Measurements from ENCODE around the gene KRTAP26-1. TPM values are rescaled to one million over a fixed set of nuclear protein-coding genes. Genes with fewer than 3 reads are reported as not detected.

KRTAP26-1 gene, protein sequence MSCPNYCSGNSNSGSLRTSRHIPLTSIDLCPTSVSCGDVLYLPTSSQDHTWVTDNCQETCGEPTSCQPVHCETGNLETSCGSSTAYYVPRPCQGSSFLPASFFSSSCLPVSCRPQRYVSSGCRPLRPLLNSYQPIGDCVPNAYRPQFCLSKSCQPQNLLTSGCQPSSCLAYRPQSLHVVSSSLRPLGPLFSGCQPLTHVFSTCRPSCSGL
- total RNA-seq, result not detected

DNA sequence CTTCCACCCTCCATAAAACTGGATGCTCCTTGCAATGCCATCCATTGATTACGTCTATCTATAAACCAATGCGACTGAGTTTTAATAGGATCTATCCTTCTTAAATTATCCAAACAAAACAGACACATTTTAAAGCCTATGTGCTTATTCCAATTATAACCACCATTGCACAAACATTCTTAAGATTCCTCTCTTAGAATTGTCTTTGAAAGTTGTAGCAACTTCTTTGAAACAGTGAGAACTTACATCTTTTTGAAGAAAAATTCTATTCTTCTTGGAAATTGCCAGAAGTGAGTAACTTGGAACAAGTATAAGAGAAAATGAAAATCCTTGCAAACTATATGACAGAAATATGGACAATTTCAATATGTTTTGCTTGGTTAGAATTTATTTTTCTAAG, at the start of gene KRTAP26-1:
Gene KRTAP26-1, minus strand, starts transcription at position 101 of the 400 bp plus-strand sequence. CDS start 280 bp downstream, outside the sequence.
- H3K9me3 Mint-ChIP-seq, result no peaks in the 10 kb centered on the region

DNA sequence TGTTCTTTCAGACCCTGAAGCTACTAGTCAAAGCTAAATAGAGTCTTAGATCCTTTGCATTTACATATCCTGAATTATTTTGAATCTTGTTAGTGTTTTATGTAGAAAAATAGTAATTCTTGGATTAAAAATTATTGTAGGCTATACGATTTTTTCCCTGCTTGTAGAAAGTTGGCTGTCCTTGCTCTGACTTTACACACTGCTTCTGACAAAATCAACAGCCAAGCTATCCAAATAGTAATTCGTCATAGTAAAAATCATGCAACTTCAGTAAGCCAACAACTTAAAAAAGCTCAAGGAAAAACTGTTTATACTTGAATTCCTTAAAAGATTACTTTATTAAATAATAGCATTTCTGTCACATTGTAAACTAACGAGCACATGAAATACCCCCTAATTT, 35.8 kb upstream of the KRTAP26-1 start:
- Mint-ChIP-seq H3K36me3 (ENCODE audit: insufficient read depth) (no peaks in the 10 kb centered on the region), H3K9me3 (no peaks in the 10 kb centered on the region), H3K4me3 (no peak overlapping the region), H3K4me1 (ENCODE audit: low read depth) (no peaks in the 10 kb centered on the region), H3K27me3 (ENCODE audit: low read depth) (peaks cover 2% of the 10 kb centered on the region)
- ATAC-seq, result no peak
- no peak for DNase-seq

More for the DNA sequence above, at the start of gene KRTAP26-1:
- no peak for ATAC-seq
- Mint-ChIP-seq H3K36me3 (ENCODE audit: insufficient read depth) (no peaks in the 10 kb centered on the region), H3K4me1 (ENCODE audit: low read depth) (no peaks in the 10 kb centered on the region), H3K4me3 (no peak within 1 kb of the TSS), H3K27me3 (ENCODE audit: low read depth) (no peaks in the 10 kb centered on the region)
- DNase-seq, result no peak

DNA sequence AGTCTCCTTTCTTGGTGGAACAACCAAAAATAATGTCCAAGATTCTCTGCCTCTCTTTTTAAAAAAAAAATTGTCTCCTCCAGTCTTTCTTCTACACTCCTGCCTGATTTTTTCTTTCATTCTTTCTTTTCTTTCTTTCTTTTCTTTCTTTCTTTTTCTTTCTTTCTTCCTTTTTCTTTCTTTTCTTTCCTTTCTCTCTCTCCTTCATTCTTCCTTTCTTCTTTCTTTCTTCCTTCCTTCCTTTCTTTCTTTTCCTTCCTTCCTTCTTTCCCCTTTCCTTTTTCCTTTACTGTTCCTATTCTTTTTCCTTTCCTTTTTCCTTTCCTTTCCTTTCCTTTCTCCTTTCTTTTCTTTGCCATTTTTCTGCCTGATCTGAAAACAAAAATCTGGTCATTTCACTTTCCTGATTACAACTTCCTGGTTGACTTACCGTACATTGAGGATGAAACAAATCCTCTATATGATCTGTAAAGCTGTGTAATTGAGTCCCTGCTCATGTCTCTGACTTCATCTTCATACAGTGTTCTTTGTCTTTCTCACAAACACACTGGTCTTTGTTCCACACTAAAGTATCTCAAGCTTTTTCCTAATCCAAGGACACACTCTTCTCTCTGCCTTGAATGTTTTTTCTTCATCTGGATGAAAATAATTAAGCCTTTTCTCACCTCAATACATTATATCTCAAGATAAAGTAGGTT, 34.3 kb upstream of the KRTAP26-1 start:
- ATAC-seq, result no peak
- Mint-ChIP-seq H3K36me3 (ENCODE audit: insufficient read depth) (no peaks in the 10 kb centered on the region), H3K27me3 (ENCODE audit: low read depth) (peaks cover 2% of the 10 kb centered on the region), H3K4me3 (no peak overlapping the region), H3K4me1 (ENCODE audit: low read depth) (no peaks in the 10 kb centered on the region), H3K9me3 (no peaks in the 10 kb centered on the region)
- no peak for DNase-seq

DNA sequence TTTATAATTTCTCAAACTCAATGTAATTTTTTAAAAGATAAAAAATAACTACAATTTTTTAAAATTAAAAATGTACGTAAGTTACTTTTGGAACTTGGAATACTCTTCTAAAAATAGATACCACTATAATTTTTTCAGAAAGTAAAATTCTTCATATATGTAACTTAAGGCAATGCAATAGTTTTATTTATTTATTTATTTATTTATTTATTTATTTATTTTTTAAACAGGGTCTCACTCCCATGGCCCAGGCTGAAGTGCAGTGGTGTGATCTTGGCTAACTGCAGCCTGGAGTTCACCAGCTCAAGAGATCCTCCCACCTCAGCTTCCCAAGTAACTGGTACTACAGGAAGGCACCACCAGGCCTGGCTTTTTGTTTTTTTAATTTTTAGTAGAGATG, 31.4 kb upstream of the KRTAP26-1 start:
- no peak for ATAC-seq
- Mint-ChIP-seq H3K9me3 (no peaks in the 10 kb centered on the region), H3K27me3 (ENCODE audit: low read depth) (peaks cover 3% of the 10 kb centered on the region), H3K4me1 (ENCODE audit: low read depth) (no peaks in the 10 kb centered on the region), H3K36me3 (ENCODE audit: insufficient read depth) (no peaks in the 10 kb centered on the region), H3K4me3 (no peak overlapping the region)
- no peak for DNase-seq

DNA sequence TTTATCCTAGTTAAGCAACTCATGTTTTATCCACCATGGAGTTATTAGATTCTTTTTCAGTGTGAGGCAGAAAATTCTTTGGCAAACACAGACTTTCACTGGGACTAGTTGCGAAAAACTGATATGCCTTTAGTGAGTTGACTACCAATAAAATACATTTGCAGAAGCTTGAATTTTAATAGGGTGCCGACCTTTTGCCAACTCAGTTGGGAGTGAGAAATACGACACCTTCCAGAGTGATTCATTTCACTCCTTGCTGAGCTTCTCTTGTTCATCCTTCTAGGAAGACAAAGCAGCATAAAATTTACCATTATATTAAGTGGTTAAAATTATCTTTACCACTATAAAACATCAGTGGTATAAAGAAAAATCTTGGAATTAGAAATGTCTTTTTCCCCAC, 29.5 kb upstream of the KRTAP26-1 start:
- no peaks in the 10 kb centered on the region for H3K9me3 Mint-ChIP-seq
- H3K27me3 Mint-ChIP-seq (ENCODE audit: low read depth), result peaks cover 2% of the 10 kb centered on the region
- H3K4me3 Mint-ChIP-seq, result no peak overlapping the region
- H3K4me1 Mint-ChIP-seq (ENCODE audit: low read depth), result no peaks in the 10 kb centered on the region
- no peak for ATAC-seq
- no peak for DNase-seq
- H3K36me3 Mint-ChIP-seq (ENCODE audit: insufficient read depth), result no peaks in the 10 kb centered on the region

DNA sequence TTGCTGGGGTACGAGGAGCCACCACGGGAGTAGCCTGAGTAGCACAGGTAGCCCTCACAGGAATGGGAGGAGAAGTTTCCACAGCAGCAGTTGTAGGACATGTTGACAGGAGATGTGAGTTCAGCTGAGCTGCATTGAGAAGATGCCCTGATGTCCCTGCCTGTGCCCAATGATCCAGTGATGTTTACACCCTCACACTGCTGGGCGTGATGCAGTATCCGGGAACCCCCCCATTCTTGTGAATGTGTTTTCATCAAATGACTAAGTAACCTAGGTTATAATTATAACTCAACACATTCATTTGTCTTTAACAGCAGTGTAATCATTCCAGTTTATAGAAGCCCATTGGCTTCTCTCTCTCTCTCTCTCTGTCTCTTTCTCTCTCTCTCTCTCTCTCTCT, 28.4 kb upstream of the KRTAP26-1 start, which contains the start of gene KRTAP23-1:
Gene KRTAP23-1, minus strand, starts transcription at position 101 of the 400 bp plus-strand sequence. Its CDS starts 0 bp downstream, at position 101.
- H3K36me3 Mint-ChIP-seq (ENCODE audit: insufficient read depth), result no peaks in the 10 kb centered on the region
- ATAC-seq (peak in 1 of 2 donors; percentile 57), DNase-seq (no peak)
- peaks cover 2% of the 10 kb centered on the region for H3K27me3 Mint-ChIP-seq (ENCODE audit: low read depth)
- no peaks in the 10 kb centered on the region for H3K4me1 Mint-ChIP-seq (ENCODE audit: low read depth)
- H3K9me3 Mint-ChIP-seq, result no peaks in the 10 kb centered on the region
- H3K4me3 Mint-ChIP-seq, result no peak within 1 kb of the TSS

DNA sequence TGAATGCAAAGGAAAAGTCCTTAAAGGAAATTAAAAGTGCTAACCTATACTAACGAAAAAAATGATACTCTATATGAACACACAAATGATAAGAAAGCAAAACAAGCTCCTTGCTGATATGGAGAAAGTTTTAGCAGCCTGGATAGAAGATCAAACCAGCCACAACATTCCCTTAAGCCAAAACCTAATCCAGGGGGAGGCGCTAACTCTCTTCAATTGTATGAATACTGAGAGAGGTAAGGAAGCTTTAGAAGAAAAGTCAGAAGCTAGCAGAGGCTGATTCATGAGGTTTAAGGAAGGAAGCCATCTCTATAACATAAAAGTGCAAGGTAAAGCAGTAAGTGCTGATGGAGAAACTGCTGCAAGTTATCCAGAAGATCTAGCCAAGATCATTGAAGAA, 24.9 kb upstream of the KRTAP26-1 start:
- H3K36me3 Mint-ChIP-seq (ENCODE audit: insufficient read depth), result no peaks in the 10 kb centered on the region

DNA sequence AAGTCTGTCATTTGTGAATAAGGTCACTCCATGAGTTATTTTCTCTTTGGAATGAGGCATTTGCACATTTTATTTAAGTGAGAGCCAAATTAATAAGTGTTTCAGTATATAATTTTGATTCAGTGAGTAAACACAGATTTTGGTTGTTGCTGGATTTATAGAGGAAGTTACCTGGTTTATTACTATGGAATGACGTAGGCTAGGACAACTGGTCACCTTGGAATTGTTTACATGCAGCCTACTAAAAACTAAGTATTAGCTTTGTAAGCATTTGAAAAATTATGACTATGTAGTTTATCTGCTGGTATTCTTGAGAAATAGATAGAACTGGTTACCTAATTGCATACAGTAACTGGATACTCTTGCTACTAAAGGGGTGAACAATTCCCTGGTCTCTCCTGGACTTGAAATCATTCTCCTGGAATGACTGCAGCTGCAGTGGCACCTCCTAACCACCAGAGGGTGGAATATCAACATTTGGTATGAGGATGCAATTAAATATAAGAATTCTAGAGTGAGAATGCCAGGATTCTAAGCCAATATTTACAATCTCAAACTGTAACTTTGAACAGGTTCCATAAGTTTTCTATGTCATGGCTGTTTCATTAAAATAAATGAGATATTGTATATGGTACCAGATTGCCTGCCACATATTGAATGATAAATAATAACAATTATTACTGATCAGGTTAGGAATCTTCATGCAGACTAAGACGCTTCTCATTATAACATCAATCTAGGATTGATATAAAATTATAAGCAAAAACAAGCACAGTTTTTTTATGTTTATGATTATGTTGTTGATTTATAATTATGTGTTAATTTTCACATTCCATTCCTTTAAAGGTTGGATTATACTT, 20.8 kb upstream of the KRTAP26-1 start:
- Mint-ChIP-seq H3K4me1 (ENCODE audit: low read depth) (no peaks in the 10 kb centered on the region), H3K4me3 (no peak overlapping the region)

More for the DNA sequence above, 24.9 kb upstream of the KRTAP26-1 start:
- no peaks in the 10 kb centered on the region for H3K4me1 Mint-ChIP-seq (ENCODE audit: low read depth)
- no peaks in the 10 kb centered on the region for H3K9me3 Mint-ChIP-seq
- peaks cover 4% of the 10 kb centered on the region for H3K27me3 Mint-ChIP-seq (ENCODE audit: low read depth)
- no peak overlapping the region for H3K4me3 Mint-ChIP-seq
- DNase-seq (no peak), ATAC-seq (no peak)

DNA sequence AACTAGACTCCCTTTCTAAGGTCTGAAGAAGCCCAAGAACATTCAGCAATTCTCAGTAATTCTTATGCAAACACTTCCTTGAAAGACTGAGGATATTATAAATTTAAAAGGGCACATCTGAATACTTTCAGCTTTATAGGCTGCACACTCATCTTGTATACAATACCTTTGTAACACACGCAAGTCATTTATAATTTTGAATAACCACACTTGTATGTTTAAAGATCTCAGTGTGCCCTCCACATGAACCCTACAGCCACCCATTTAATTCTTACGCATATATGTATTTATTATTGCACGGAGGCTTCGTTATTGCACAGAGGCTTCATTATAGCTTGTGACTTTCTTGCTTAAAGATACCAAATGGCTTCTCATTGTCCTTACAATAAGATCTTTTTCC, 18.6 kb upstream of the KRTAP26-1 start:
- H3K36me3 Mint-ChIP-seq (ENCODE audit: insufficient read depth), result no peaks in the 10 kb centered on the region
- H3K9me3 Mint-ChIP-seq, result no peaks in the 10 kb centered on the region
- DNase-seq, result no peak
- H3K27me3 Mint-ChIP-seq (ENCODE audit: low read depth), result peaks cover 2% of the 10 kb centered on the region
- H3K4me3 Mint-ChIP-seq, result no peak overlapping the region
- no peaks in the 10 kb centered on the region for H3K4me1 Mint-ChIP-seq (ENCODE audit: low read depth)
- ATAC-seq, result no peak

More for the DNA sequence above, 20.8 kb upstream of the KRTAP26-1 start:
- peak; percentile 17 for DNase-seq
- Mint-ChIP-seq H3K9me3 (no peaks in the 10 kb centered on the region), H3K36me3 (ENCODE audit: insufficient read depth) (no peaks in the 10 kb centered on the region), H3K27me3 (ENCODE audit: low read depth) (peaks cover 2% of the 10 kb centered on the region)
- no peak for ATAC-seq

DNA sequence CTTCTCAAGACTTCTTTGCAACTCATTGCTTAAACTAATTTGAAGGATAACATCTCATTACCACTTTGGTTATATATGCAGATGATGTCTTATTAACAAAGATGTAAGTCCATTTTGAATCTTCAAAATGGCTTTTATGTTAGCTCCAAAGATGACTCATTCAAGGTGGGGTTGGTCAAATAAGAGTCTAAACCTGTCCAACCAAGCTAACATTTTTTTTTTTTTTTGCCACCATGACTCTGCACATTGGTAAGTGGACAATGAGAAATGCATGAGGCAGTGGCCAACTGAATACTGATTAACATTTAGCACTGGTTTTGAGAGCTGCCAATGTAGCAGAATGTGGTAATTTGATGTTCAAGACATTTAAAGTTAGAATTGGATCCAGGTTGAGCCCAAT, 17.7 kb upstream of the KRTAP26-1 start:
- no peak for DNase-seq
- Mint-ChIP-seq H3K9me3 (no peaks in the 10 kb centered on the region), H3K36me3 (ENCODE audit: insufficient read depth) (no peaks in the 10 kb centered on the region), H3K4me3 (no peak overlapping the region), H3K27me3 (ENCODE audit: low read depth) (no peaks in the 10 kb centered on the region), H3K4me1 (ENCODE audit: low read depth) (no peaks in the 10 kb centered on the region)
- ATAC-seq, result no peak

DNA sequence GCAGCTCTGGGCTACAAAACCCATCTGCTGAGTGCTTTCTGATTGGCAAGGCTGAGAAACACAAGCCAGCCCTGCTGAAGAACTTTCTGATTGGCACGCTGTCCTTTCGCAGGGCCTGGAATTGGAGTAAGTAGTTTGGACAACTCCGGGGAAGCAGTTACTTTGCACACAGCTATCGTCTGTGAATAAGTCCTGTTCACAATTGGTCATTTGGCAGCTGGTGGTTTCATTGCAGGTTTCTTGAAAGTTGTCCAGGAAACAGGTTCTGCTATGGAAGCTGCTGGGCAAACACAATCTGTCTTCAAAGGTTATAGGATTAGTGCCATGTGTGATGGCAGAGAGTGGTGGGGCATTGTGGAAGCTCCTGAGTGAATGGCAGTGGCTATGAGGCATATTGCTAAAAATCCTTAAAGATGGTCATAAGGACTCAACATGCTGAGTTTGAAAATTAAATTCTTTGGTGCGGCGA, 17.2 kb upstream of the KRTAP26-1 start, which contains the start of gene KRTAP27-1:
Gene KRTAP27-1, minus strand, starts transcription at position 419 of the 469 bp plus-strand sequence. Its CDS starts 26 bp downstream, at position 393.
- no peaks in the 10 kb centered on the region for H3K27me3 Mint-ChIP-seq (ENCODE audit: low read depth)
- H3K36me3 Mint-ChIP-seq (ENCODE audit: insufficient read depth), result no peaks in the 10 kb centered on the region
- H3K9me3 Mint-ChIP-seq, result no peaks in the 10 kb centered on the region
- H3K4me1 Mint-ChIP-seq (ENCODE audit: low read depth), result no peaks in the 10 kb centered on the region
- DNase-seq, result no peak
- H3K4me3 Mint-ChIP-seq, result no peak within 1 kb of the TSS
- no peak for ATAC-seq

DNA sequence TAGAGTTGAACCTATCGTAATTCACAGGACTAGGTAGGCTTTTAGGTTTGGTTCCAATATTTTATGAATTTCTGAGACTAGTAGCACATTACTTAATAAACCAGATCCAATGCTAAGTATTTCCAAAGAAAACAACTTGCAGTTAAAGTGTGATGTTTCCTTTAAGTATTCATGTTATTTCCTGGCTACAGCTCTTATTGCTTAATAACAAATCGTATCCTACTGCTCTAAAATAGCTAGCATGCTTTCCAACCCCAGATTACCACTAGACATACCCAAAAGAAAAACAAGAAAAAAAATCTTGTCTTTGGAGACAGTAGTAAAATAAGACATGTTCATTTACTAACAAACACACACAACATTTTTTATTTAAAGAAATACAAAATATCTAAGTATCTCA, 16.5 kb upstream of the KRTAP26-1 start:
- Mint-ChIP-seq H3K9me3 (no peaks in the 10 kb centered on the region), H3K27me3 (ENCODE audit: low read depth) (no peaks in the 10 kb centered on the region), H3K4me1 (ENCODE audit: low read depth) (no peaks in the 10 kb centered on the region), H3K36me3 (ENCODE audit: insufficient read depth) (no peaks in the 10 kb centered on the region), H3K4me3 (no peak overlapping the region)
- ATAC-seq (no peak), DNase-seq (no peak)

DNA sequence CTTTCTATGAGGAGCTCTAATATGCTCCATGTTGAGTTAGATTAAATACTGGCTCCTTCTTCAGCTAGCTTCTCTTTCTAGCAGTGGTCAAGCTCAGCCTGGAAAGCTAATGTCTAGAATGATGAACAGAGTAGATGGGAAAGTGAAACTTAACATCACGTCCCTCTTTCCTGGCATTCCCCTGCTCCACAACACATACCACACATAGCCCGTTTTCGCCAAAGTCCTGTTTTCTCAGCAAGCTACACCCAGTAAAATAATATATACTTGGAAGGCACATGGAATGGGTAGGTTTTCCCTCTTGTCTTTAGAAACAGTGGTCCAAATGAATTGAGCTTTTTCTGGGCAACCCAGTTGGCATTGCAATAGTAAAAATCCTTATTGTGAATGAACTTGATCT, 13.6 kb upstream of the KRTAP26-1 start:
- Mint-ChIP-seq H3K4me3 (no peak overlapping the region), H3K27me3 (ENCODE audit: low read depth) (no peaks in the 10 kb centered on the region), H3K9me3 (no peaks in the 10 kb centered on the region), H3K4me1 (ENCODE audit: low read depth) (no peaks in the 10 kb centered on the region), H3K36me3 (ENCODE audit: insufficient read depth) (no peaks in the 10 kb centered on the region)
- no peak for ATAC-seq
- no peak for DNase-seq

DNA sequence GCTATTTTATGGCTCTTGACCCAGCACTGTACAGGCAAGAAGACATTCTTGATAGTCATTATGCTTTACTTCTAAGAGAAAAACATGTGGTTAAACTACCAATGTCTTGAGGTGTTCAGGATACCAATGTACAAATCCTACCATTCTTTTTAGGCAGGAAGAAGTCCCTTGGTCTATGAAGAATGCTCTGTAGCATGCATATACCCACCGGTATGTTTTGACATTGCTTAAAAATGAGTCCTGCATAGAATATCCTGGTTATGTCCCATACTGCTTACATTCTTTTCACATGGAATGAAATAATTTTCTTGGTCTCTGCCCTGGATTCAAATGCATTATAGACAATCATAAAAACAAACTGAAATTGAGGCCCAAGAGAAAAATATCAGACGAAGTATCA, 12.6 kb upstream of the KRTAP26-1 start:
- no peak overlapping the region for H3K4me3 Mint-ChIP-seq
- H3K9me3 Mint-ChIP-seq, result no peaks in the 10 kb centered on the region
- no peaks in the 10 kb centered on the region for H3K27me3 Mint-ChIP-seq (ENCODE audit: low read depth)
- ATAC-seq (no peak), DNase-seq (no peak)
- no peaks in the 10 kb centered on the region for H3K36me3 Mint-ChIP-seq (ENCODE audit: insufficient read depth)
- no peaks in the 10 kb centered on the region for H3K4me1 Mint-ChIP-seq (ENCODE audit: low read depth)

Measured in activated T-cell treated with anti-CD3 and anti-CD28 coated beads, Interleukin-2, amount 50 U/mL, for 4 hours (primary cell).